Testis (tissue), 3 donors: ENCODE measurements around the gene ZNF280B. TPM values are rescaled to one million over a fixed set of nuclear protein-coding genes. Genes with fewer than 3 reads are reported as not detected.
"Not testable (repeated sequence)": the region's sequence is repeated elsewhere in the genome, so short reads cannot be mapped to it uniquely, and the experiment has no call there.

Experiments used
- DNase-seq: peaks from one replicate; pipeline ENCODE4 v3.0.0-alpha.2; 2019
- H3K27ac ChIP-seq, 2 donors: fragments of 200-600 bp; sonication (generic); one replicate each; pipeline ENCODE4 v1.5.1; 2019
- H3K27me3 ChIP-seq: fragments of 200-600 bp; sonication (generic); one replicate; pipeline ENCODE4 v1.5.1; 2019
- H3K36me3 ChIP-seq: fragments of 200-600 bp; sonication (generic); one replicate; pipeline ENCODE4 v1.5.1; 2017; ENCODE audit warnings: low read depth; ENCODE audit errors: missing control alignments
- H3K4me1 ChIP-seq: fragments of 200-600 bp; sonication (generic); one replicate; pipeline ENCODE4 v1.5.1; 2019
- H3K4me3 ChIP-seq, 2 donors: fragments of 200-600 bp; sonication (generic); one replicate each; pipeline ENCODE4 v1.5.1; 2017 to 2019
- H3K9me3 ChIP-seq: fragments of 200-600 bp; sonication (generic); one replicate; pipeline ENCODE4 v1.5.1; 2017
- POLR2A ChIP-seq: fragments of 450-650 bp; IDR thresholded peaks from one replicate; pipeline ENCODE4 v1.6.1; 2017; ENCODE audit warnings: antibody characterized with exemption, mild to moderate bottlenecking, moderate library complexity
- WGBS, 2 donors: methylation state at CpG; one replicate each; pipeline ENCODE4 v1.1.5; 2018; 5-methylcytosine and 5-hydroxymethylcytosine counted together
- intact Hi-C: fragments of 100-400 bp; cut with DNase I; formaldehyde crosslinking; loops from one replicate; pipeline ENCODE4 v1.15.1; 2023; ENCODE audit warnings: low total_unique reads
- polyA plus RNA-seq: library from polyadenylated mRNA; stranded (reverse); fragments of 350-450 nt; fragmentation: Illumina TruSeq; extraction: RNeasy Lipid Tissue Mini Kit (QIAGEN cat#74804); gene quantifications from one replicate; pipeline ENCODE4 v1.2.3, GENCODE V29; 2014; ENCODE audit warnings: low read depth, low replicate concordance; ENCODE audit not compliant: insufficient read depth
- total RNA-seq, 2 donors: library from RNA; depleted of rRNA; stranded (reverse); fragments of >200 nt; gene quantifications; one replicate each; pipeline ENCODE4 v1.2.3, GENCODE V29; 2016
- TF ChIP-seq, protein P1 (sequence below), 3 experiments: fragments of 450-650 bp in 2 of 3; fragments of 200-600 bp in 1 of 3; sonication (generic) in 1 of 3; IDR thresholded peaks; one replicate each; pipeline ENCODE4 v1.5.1; 2016 to 2019; ENCODE audit warnings: antibody characterized with exemption in 3 of 3, mild to moderate bottlenecking in 2 of 3, moderate library complexity in 1 of 3

The ZNF280B gene
- total and polyA plus RNA-seq, 3 donors from 2014 or later: 22.8 to 73.3 (median 51.2) TPM

- Histone ChIP-seq H3K4me3 (no peak overlapping the region), H3K27ac (no peak overlapping the region), H3K4me1 (no peaks in the 10 kb centered on the region), H3K9me3 (no peaks in the 10 kb centered on the region), H3K36me3 (no peaks in the 10 kb centered on the region), H3K27me3 (no peaks in the 10 kb centered on the region)
- 87 to 89% methylated on average over 3 of the region's 3 CpGs for WGBS, 2 donors
- TF ChIP-seq, protein P1, sequence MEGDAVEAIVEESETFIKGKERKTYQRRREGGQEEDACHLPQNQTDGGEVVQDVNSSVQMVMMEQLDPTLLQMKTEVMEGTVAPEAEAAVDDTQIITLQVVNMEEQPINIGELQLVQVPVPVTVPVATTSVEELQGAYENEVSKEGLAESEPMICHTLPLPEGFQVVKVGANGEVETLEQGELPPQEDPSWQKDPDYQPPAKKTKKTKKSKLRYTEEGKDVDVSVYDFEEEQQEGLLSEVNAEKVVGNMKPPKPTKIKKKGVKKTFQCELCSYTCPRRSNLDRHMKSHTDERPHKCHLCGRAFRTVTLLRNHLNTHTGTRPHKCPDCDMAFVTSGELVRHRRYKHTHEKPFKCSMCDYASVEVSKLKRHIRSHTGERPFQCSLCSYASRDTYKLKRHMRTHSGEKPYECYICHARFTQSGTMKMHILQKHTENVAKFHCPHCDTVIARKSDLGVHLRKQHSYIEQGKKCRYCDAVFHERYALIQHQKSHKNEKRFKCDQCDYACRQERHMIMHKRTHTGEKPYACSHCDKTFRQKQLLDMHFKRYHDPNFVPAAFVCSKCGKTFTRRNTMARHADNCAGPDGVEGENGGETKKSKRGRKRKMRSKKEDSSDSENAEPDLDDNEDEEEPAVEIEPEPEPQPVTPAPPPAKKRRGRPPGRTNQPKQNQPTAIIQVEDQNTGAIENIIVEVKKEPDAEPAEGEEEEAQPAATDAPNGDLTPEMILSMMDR (IDR thresholded peaks at IDR 0.05): no peak
- TF ChIP-seq POLR2A: no peak
- DNase-seq: no peak
- intact Hi-C loops: no loop called here
Observed at GRCh38 chr22:22535662-22536061, 27.1 kb upstream of the ZNF280B start.

GRCh38 chr22:22534604-22535415 is 26.3 kb upstream of the ZNF280B start:
- no peak overlapping the region for H3K4me3 ChIP-seq
- H3K27me3 ChIP-seq: no peaks in the 10 kb centered on the region
- TF ChIP-seq POLR2A: no peak
- TF ChIP-seq, protein P1 (IDR thresholded peaks at IDR 0.05): no peak
- no peaks in the 10 kb centered on the region for H3K36me3 ChIP-seq
- intact Hi-C loops: no loop called here
- no peak for DNase-seq
- 88 to 91% methylated on average over 9 of the region's 9 CpGs for WGBS, 2 donors
- H3K9me3 ChIP-seq: no peaks in the 10 kb centered on the region
- no peak overlapping the region for H3K27ac ChIP-seq
- no peaks in the 10 kb centered on the region for H3K4me1 ChIP-seq

GRCh38 chr22:22533863-22534262 is 25.3 kb upstream of the ZNF280B start:
- no peaks in the 10 kb centered on the region for H3K27me3 ChIP-seq
- no peaks in the 10 kb centered on the region for H3K4me1 ChIP-seq
- H3K27ac ChIP-seq: no peak overlapping the region
- no peak for DNase-seq
- WGBS, 2 donors: 83% methylated on average over 5 of the region's 5 CpGs
- H3K36me3 ChIP-seq: no peaks in the 10 kb centered on the region
- intact Hi-C loops: no loop called here
- TF ChIP-seq, protein P1 (IDR thresholded peaks at IDR 0.05): no peak
- no peak for TF ChIP-seq POLR2A
- no peaks in the 10 kb centered on the region for H3K9me3 ChIP-seq
- no peak overlapping the region for H3K4me3 ChIP-seq

GRCh38 chr22:22533417-22533816 is 24.9 kb upstream of the ZNF280B start:
- WGBS, 2 donors: 88 to 90% methylated on average over 1 of the region's 1 CpG
- no peaks in the 10 kb centered on the region for H3K36me3 ChIP-seq
- no peaks in the 10 kb centered on the region for H3K4me1 ChIP-seq
- no peak overlapping the region for H3K27ac ChIP-seq
- H3K9me3 ChIP-seq: no peaks in the 10 kb centered on the region
- no peak overlapping the region for H3K4me3 ChIP-seq
- DNase-seq: no peak
- no peak for TF ChIP-seq POLR2A
- TF ChIP-seq, protein P1 (IDR thresholded peaks at IDR 0.05): no peak
- intact Hi-C loops: no loop called here
- no peaks in the 10 kb centered on the region for H3K27me3 ChIP-seq

DNA sequence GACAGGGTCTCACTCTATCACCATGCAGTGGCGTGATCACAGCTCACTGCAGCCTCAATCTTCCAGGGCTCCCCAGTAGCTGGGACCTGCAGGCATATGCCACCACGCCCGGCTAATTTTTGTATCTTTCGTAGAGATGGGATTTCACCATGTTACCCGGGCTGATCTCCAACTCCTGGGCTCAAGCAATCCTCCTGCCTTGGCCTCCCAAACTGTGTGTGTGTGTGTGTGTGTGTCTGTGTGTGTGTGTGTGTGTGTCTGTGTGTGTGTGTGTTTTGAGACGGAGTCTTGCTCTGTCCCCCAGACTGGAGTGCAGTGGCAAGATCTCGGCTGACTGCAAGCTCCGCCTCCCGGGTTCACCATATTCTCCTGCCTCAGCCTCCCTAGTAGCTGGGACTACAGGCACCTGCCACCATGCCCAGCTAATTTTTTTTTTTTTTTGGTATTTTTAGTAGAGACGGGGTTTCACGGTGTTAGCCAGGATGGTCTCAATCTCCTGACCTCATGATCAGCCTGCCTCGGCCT is 24.1 kb upstream of the ZNF280B start:
- H3K27ac ChIP-seq, intact Hi-C loops, H3K4me1 ChIP-seq, H3K27me3 ChIP-seq, H3K36me3 ChIP-seq, H3K4me3 ChIP-seq, DNase-seq, H3K9me3 ChIP-seq: not testable (repeated sequence)
- WGBS, 2 donors: 90 to 92% methylated on average over 11 to 12 of the region's 12 CpGs
